Measurements from ENCODE around the gene YPEL4.
"Not testable (repeated sequence)": the region's sequence is repeated elsewhere in the genome, so short reads cannot be mapped to it uniquely, and the experiment has no call there.

Gene YPEL4, protein sequence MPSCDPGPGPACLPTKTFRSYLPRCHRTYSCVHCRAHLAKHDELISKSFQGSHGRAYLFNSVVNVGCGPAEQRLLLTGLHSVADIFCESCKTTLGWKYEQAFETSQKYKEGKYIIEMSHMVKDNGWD

GRCh38 chr11:57649826-57650738, at the start of gene YPEL4:
YPEL4 (minus strand) TSS chr11:57649912; CDS start chr11:57647107, 2,805 bp downstream.
- peak; percentile 53 for DNase-seq

DNA sequence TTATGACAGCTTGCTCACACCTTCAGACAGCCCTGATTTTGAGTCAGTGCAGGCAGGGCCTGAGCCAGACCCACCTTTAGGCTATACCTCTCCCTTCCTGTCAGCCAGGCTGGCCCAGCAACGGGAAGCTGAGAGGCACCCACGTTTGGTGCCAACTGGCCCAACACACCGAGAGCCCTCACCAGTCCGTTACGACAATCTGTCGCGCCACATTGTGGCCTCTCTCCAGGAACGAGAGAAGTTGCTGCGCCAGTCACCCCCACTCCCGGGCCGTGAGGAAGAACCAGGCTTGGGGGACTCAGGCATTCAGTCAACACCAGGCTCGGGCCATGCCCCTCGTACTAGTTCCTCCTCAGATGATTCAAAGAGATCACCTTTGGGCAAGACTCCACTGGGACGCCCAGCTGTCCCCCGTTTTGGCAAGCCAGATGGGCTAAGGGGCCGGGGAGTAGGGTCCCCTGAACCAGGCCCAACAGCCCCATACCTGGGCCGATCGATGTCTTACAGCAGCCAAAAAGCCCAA, 49.2 kb upstream of the YPEL4 start:
- DNase-seq = no peak

- not testable (repeated sequence) for DNase-seq
Observed at GRCh38 chr11:57690474-57690873, 40.8 kb upstream of the YPEL4 start.

DNA sequence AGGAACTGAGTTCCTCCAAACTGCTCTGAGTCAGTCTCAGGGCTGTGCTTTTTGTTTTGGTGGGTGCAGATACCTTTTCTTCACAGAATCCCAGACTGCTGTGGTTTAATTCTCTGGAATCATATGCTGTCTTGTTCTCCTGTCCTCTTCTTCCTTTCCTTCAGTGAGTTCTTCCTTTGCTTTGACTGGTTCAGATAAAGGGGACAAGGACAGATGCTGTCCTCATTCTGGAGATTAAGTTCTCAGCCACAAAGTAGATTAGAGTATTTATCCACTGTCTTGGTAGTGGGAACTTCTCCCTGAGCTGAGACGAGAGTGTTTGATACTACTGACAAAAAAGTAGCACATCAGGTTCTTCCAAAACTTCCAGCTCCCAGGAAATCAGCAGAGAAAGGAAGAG, 31.5 kb upstream of the YPEL4 start:
- DNase-seq = no peak

- peak; percentile 41 for DNase-seq
Observed at GRCh38 chr11:57680552-57680874, 30.8 kb upstream of the YPEL4 start.

DNA sequence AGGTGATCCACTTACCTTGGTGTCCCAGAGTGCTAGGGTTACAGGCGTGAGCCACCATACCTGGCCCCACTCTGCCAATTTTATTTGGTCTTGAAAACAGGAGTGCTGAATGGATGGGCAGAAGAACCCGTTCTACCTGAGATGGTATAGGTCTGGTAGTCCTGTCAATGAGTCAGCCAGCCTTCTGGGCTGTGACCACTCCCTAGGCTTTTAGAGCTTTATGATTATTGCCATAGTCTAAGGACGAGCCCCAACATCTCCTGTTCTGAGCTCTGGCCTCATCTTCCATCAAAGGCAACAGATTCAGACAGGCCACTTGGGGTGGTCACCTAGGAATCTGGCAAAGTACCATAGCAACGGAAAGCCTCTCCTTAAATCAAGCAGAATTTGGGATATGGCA, 29.7 kb upstream of the YPEL4 start:
- DNase-seq = no peak

DNA sequence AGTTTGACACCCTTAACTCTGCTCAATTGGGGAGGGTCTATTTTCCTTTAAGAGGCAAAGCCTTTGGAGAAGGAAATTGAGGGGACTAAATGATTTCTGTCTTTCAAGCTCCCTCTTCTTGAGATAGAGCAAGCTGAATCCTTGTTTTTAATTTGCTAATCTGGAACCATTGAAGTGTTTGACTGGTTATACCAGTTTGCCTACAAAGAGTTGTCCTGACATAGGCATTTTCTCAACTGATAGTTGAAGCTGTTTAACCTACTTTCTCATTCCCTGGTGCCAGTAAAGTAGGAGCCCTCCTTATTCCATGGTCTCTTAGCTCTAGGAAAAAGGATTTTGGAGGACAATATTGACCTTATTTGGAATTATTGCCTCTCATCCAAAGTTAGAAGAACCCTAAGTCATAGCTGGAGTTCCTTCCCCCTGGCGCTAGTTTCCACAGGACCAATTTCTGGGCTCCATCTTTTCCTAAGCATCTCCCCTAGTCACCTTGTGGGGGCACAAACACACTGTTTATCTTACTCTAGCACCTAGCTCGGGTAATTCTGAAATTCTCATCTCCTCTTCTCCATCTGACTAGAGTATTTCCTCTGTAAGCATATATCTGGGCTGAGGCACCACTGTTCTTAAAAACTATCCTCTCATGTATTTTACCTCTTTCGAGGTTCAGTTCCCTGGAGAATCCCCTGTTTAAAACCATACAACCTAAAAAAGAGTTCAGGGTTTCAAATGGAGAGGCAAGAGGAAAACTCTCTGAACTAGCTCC, 25.6 kb upstream of the YPEL4 start:
- DNase-seq = peak; percentile 10

- DNase-seq = no peak
Observed at GRCh38 chr11:57674251-57674650, 24.5 kb upstream of the YPEL4 start.

- DNase-seq = peak; percentile 41
Observed at GRCh38 chr11:57668434-57668782, 18.7 kb upstream of the YPEL4 start.

- peak; percentile 99 for DNase-seq
Observed at GRCh38 chr11:57667736-57668433, 18.2 kb upstream of the YPEL4 start, which contains the start of gene ZDHHC5. ZDHHC5 (plus strand) TSS chr11:57668114; CDS start chr11:57673091, 4,977 bp downstream.

DNA sequence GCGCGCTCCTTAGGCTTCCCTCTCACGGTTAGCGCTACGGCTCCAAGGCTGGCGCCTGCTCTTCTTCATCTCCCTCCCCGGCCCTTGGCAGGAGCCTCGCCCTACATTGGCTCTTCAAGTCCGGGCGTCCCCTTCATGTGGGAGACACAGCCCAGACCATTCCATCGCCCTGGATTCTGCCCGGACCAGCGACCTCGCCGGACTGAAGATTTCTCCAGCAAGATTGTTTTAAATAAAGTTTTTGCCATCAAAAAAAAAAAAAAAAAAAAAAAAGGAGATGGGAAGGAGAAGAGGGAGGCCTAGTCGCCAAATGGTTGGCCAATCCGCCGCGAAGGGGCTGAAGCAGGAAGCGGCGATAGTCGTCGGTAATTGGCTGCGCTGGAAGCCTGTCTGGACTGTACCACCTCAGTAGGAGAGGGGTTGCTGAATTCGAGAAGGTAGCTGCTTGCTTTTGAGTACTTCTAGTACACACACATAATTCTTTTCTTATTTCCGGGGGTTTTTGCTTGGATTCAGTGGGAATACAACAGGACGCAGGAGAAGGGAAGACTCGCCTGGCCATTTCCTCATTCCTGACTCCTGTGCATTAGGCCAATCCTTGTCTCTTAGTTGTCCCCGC, 17.5 kb upstream of the YPEL4 start:
- peak; percentile 96 for DNase-seq

GRCh38 chr11:57663975-57664374, 14.3 kb upstream of the YPEL4 start:
- no peak for DNase-seq

DNA sequence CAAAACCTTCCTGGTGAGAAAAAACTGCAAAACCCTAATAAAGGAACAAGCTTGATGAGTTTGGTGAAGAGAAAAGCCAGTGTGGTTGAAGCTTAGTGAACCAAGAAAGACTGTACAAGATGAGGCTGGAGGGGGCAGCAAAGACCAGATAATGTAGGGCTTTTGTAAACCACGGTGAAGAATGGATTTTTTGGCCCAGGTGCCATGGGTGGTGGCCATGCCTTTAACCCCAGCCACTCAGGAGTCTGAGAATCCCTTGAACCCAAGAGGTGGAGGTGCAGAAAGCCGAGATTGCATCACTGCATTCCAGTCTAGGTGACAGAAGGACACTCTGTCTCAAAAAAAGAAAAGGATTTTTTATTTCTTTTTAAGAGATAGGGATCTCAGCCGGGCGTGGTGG, 13.2 kb upstream of the YPEL4 start:
- no peak for DNase-seq

GRCh38 chr11:57659669-57660068, 10.0 kb upstream of the YPEL4 start:
- no peak for DNase-seq

DNA sequence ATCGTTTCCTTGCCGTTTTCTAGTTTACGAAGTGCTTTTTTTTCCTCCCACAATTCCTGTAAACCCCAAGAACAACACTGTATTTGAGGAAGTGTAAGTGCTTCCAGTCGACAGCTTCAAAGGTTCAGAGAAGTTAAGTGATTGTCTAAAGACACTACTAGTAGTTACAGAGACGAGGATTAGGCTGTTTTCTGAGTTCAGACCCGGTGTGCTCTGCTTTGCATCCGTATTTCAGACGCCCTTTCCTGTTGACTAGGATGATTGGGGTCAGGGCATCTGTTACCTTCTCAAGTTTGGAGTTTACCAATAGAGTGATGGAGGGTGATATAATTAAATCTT, 8.3 kb upstream of the YPEL4 start:
- DNase-seq = no peak

DNA sequence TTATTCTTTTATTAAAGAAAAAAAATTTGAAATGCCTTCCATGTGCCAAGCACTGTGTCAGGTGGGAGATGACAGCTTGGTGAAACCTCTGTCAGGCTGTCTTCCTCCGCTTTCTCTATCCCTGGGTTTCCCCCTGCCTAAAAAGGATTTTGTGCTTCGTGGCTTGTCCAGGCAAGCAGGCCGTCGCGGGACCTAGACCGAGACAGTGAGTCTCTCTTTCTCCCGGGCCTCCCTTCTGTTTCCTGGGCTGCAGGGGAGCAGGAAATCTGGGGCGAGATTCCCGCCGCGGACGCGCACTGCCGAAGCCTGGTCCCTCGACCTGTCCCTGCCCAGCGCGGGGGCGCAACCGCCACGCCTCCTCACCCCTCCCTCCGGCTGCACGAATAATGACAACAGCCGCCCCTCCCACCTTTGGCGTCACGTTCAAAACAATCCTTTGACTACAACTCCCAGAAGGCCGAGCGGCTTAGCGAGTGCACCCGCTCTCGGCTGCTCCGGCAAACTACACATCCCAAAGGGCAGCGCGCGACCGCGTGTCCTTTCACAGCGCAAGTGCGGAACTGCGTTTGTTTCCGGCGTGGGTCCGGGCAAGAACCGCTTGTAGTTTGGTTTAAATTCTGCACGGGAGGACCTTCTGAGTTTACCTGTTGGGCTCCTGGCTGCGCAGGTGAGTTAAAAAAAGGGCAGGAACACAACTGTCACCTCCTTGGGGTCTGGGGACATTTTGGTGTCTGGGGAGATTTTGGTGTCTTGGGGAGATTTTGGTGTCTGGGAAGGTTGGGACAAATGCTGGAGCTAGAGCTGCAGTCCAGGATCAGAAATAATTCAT, 7.7 kb upstream of the YPEL4 start, which contains the start of gene CLP1:
TSS of gene CLP1 (plus strand) at position 569 of the 829 bp plus-strand sequence. CDS start 1,715 bp downstream, outside the sequence.
- DNase-seq = peak; percentile 99

- no peak for DNase-seq
Observed at GRCh38 chr11:57656885-57657193, 7.1 kb upstream of the YPEL4 start.

DNA sequence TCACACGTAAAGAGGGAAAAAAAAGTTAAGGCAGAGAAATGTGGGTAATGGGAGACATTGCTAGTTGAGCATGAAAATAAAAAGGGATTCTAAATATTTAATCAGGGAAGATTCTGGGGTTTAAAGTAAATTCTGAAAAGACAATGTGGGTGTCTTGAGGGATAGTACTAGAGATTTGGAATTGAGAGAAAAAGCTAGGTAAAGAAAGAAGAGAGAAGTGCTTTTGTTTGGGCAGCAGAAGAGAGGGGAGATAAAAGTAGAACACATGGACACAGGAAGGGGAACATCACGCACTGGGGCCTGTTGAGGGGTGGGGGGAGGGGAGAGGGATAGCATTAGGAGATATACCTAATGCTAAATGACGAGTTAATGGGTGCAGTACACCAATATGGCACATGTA, 3.5 kb upstream of the YPEL4 start:
- no peak for DNase-seq

DNA sequence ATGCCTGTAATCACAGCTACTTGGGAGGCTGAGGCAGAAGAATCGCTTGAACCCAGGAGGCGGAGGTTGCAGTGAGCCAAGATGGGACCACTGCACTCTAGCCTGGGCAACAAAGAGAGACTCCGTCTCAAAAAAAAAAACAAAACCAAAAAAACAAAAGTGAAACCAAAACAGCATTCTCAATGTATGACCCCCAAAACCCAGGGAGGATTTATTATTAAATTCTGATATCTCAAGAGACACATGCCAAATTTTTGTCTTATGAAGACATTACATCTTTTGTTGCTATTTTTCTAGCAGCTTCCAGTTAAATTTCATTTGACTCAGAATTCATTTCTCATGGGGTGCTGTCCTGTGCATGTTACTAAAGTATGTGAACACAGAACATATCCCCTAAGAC, 3.0 kb upstream of the YPEL4 start:
- no peak for DNase-seq

- not testable (repeated sequence) for DNase-seq
Observed at GRCh38 chr11:57652230-57652629, 2.5 kb upstream of the YPEL4 start.

DNA sequence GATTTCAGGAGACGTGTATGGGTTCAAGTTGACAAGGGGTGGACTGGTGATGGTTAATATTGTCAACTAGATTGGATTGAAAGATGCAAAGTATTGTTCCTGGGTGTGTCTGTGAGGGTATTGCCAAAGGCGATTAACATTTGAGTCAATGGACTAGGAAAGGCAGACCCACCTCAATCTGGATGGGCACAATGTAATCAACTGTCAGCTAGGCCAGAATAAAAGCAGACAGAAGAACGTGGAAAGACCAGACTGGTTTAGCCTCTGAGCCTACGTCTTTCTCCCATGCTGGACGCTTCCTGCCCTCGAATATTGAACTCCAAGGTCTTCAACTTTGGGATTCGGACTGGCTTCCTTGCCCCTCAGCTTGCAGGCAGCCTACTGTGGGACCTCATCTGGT, 1.7 kb upstream of the YPEL4 start:
- DNase-seq = no peak

GRCh38 chr11:57650739-57651090, 1.0 kb upstream of the YPEL4 start:
- DNase-seq = no peak
